D341Med (cell line): ENCODE results near the gene GPR146.
"Not testable (repeated sequence)": the region's sequence is repeated elsewhere in the genome, so short reads cannot be mapped to it uniquely, and the experiment has no call there.

ENCODE experiments used
- DNase-seq: peaks from one replicate; pipeline ENCODE4 v3.0.0; 2012; ENCODE audit warnings: low spot score

The GPR146 gene, protein sequence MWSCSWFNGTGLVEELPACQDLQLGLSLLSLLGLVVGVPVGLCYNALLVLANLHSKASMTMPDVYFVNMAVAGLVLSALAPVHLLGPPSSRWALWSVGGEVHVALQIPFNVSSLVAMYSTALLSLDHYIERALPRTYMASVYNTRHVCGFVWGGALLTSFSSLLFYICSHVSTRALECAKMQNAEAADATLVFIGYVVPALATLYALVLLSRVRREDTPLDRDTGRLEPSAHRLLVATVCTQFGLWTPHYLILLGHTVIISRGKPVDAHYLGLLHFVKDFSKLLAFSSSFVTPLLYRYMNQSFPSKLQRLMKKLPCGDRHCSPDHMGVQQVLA

DNA sequence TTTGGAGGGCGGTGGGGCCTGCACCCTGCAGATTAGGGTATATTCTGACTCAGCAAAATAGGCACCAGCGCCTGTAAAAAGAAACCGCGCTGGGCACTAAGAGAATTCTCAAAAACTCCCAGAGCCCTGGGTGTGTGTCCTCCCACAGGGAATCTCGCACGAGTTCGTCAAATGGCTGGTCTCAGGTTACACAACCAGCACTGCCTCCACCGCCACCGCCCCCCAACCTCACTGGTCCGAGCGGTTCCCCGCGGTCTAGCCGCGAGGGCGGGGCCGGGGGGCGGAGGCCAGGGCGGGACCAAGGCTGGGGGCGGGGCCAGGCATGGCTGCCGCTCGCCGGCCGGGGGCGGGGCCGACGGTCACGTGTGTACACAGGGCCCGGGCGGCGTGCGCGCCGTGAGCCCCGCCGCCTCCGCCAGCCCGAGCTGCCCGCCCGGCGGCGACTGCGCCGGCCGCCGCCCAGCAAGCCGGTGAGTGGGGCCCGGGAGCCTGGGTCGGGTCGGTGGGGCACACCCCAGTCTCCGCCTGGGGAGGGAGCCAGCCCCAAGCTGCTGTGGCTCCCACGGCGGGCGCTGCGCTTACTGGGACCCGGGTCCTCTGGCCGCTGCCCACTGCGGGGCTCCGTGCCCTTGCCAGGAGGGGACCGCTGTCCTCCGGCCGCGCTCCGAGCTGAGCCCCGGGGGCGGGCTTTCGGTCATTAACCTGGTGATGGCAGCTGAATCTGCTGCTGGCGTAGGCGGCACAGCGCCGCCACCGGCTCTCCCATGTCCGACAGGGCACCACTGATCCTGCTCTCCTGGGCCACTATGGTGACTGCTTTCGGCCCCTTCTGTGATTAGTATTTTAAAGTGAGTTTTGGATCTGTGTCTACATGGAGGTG, at the start of gene GPR146:
GPR146 (plus strand) TSS at position 358 of the 880 bp plus-strand sequence. CDS start 12,970 bp downstream, outside the sequence.
- DNase-seq, result peak; percentile 100

DNA sequence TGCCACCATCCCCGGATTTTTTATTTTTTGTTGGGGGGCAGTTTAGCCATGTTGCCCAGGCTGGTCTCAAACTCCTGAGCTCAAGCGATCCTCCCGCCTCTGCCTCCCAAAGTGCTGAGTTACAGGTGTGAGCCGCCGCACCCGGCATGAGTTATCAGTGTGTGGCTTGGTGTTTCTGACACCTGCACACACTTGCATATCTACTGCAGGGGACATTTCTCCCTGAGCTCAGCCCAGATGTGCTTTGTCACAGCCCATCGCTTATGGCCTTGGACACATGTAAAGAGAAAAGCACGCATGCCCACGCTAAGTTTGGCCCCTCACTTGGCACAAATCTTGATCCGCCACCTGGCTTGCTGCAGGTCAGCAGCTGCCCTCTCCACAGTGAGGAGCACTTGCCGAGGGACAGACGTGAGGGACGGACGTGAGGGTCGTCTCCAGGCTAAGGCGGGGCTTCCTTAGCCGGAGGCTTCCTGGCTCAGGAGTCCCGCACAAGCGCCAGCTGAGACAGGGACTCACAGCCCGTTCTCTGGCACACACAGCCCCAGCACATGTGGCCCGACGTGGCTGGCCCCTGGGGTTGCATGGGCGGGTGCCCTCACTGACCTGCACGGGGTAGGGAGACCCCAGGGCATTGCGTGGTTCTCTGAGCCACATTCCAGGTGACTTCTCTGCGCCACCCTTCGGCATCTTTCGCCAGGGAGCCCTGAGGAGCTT, 49.6 kb upstream of the GPR146 start:
- no peak for DNase-seq

DNA sequence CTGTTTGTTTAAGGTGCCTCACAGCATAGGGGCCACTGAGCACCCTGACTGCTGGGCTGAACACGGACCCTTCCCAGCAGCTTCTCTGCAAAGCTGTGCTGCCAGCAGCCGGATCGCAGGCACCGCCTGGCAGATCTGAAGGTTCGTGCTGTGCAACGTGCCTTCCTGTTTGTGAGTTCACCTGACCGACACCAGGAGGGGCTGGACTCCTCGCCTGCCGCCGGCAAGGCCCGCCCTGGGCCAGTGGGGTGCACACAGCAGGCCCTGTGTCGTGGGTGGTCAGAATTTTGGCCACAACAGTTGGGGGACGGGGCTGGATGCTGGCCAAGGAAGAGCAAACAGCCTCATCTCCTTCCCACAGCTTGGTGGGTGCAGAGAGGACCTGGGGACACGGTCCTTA, 48.8 kb upstream of the GPR146 start:
- DNase-seq, result no peak

DNA sequence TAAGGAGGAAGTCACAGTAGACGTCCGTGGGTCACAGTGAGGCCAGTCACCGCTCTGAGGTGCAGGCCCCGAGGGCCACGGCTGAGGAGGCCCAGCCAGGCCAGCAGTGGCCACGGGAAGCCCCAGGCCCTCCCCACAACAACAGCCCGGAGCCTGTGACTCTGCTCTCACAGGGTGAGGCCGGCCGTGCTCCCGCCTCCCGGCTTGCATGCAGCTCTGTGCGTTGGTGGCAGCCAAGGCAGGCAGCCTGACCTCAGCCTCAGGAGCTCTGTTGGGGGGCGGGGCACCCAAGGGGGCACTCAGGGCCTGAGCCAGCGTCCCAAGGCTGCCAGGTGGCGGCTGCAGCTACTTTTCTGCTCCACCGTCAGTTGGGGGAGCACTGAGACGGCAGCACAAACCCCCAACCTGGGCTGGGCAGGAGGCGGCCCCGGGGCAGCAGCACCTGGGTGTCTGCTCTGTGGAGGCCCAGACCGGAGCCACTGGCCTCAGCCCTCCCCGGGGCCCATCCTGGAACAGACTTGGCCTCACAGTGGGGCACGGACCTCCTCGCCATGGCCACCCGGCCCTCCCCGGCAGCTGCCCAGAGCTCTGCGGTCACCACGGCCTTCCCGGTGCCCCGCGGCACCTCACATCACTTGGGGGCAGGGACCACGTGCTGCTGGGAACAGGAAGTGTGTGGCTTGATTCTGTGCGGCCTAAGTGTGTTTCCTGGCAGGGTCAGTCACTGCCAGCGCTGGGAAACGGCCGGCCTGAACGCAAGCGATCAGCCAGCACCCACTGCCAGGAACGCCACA, 48.1 kb upstream of the GPR146 start:
- DNase-seq, result no peak

DNA sequence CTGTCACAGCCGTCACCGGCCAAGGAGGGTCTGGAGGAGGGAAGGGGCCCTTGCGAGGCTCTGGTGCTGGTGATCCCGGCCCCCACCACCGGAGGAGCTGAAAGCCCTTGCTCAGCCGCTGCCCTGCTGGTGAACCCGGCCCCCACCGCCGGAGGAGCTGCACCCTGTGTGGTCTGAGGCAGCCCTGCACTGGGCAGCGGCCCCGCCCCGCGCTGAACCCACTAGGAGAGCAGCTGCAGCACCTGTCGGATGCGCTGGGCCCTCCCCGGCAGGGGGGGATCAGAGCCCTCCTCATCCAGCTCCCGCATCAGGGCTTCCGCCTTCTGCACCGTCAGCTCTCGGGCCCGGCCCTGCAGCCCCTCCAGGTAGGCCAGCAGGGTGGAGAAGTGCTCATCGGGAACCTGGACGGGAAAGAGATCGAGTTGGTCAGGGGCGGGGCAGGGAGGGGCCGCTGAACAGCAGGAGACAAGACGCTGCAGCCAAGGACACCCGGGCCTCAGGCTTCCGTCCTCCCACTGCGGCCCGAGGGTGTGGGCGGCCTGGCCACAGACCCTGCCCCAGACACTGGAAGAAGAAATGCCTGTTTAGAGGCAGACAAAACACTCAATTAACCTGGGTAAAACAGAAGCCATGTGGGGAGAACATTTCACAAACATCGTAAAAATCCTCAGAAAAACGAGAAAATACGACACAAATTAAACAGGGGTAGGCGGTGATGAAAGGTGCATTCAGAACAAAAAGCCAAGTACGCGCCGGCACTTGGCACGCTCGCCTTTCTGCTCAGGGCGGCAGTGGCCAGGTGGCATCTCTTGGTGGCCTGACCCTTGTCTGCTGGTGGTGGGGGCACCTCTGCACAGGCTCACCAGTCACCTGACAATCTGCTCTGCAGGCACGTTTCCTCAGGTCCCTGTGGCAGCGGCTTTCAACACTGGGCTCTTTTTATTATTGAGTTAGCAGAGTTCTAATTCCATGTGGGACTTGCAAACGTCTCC, 46.6 kb upstream of the GPR146 start:
- no peak for DNase-seq

DNA sequence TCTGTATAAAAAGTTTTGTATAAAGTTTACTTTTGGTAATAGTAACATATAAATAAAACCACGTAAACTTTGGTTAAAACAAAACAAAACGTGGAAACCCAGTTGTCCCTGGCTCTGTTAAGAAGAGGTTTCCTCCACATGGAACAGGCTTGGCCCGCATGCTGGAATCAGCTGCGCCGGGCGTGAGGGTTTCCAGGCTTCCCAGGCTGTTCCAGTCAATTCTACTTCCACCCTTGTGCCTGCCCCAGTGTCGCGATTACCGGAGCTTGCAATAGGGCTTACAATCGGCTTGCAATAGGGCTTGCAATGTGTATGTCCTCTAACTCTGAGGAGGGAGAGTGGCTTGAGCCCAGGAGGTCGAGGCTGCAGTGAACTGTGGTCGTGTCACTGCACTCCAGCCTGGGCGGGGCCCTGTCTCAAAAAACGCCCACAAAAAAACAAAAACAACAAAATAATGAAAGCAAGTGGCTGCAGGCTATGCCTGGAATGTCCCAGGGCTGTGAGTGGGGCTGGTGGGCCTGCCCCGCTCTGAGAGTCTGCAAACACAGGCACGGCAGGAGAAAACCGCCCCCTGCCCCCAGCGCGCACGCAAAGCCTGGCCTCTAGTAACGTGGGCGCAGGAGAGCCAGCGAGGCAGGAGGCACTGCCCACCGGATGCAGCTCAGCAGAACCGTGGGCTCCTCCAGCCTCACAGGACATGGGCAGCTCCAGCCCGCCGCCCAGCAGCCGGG, 45.0 kb upstream of the GPR146 start:
- no peak for DNase-seq

DNA sequence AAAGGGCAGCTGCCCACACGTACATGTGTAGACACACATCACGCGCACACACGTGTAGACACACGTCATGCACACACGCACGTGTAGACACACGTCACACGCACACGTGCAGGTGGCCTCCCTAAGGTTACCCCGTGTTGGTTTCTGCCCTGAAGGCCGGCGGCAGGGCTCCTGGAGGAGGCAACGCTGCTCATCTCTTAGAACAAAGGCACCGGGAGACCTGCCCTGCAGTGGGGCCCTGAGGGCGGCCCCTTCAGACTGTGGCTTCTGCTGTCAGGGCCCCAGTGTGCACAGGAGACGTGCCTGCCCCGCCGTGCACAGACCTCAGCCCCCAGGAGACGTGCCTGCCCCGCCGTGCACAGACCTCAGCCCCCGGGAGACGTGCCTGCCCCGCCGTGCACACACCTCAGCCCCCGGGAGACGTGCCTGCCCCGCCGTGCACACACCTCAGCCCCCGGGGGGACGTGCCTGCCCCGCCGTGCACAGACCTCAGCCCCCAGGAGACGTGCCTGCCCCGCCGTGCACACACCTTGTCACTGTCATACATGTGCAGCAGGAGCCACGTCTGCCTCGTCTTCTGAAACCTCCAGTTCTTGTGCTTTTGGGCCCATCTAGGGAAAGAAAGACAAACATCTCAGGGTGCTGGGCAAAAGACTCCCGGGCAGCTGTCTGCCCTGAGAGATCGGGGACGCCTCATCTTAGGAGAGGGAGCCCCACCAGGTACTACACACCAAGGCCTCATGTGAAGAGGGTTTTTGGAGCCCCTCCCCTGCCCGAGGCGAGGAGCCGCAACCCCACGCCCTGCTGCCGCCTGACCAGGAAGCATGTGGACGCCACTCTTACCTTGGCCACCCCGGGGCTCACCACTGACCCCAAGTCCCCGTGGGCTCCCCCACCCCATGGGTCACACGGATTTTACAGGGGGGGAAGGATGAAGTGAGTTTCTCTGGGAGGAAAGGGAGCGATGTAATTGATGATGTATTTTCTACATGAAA, 44.1 kb upstream of the GPR146 start:
- no peak for DNase-seq

DNA sequence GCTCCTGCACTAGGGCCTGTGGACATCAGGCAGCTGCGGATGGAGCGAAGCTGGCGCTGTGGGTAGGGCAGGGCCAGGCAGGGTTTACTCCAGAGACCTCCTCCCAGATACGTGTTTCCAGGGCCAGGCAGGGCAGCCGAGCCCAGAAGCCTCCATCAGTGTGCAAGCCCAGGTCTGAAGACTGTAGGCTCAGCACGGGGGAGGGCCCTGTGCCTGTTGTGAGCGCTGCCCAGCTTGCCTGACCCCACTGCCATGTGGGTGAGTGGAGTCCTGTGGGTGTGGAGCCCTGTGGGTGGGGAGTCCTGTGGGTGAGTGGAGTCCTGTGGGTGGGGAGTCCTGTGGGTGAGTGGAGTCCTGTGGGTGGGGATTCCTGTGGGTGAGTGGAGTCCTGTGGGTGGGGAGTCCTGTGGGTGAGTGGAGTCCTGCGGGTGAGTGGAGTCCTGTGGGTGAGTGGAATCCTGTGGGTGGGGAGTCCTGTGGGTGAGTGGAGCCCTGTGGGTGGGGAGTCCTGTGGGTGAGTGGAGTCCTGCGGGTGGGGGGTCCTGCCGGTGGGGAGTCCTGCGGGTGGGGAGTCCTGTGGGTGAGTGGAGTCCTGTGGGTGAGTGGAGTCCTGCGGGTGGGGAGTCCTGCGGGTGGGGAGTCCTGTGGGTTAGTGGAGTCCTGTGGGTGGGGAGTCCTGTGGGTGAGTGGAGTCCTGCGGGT, 43.1 kb upstream of the GPR146 start:
- not testable (repeated sequence) for DNase-seq

DNA sequence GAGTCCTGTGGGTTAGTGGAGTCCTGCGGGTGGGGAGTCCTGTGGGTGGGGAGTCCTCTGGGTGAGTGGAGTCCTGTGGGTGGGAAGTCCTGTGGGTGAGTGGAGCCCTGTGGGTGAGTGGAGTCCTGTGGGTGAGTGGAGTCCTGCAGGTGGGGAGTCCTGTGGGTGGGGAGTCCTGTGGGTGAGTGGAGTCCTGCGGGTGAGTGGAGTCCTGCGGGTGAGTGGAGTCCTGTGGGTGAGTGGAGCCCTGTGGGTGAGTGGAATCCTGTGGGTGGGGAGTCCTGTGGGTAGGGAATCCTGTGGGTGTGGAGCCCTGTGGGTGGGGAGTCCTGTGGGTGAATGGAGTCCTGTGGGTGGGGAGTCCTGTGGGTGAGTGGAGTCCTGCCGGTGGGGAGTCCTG, 42.3 kb upstream of the GPR146 start:
- DNase-seq, result not testable (repeated sequence)

DNA sequence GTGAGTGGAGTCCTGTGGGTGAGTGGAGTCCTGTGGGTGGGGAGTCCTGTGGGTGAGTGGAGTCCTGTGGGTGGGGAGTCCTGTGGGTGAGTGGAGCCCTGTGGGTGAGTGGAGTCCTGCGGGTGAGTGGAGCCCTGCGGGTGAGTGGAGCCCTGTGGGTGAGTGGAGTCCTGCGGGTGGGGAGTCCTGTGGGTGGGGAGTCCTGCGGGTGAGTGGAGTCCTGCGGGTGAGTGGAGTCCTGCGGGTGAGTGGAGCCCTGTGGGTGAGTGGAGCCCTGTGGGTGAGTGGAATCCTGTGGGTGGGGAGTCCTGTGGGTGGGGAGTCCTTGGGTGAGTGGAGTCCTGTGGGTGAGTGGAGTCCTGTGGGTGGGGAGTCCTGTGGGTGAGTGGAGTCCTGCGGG, 41.9 kb upstream of the GPR146 start:
- not testable (repeated sequence) for DNase-seq

DNA sequence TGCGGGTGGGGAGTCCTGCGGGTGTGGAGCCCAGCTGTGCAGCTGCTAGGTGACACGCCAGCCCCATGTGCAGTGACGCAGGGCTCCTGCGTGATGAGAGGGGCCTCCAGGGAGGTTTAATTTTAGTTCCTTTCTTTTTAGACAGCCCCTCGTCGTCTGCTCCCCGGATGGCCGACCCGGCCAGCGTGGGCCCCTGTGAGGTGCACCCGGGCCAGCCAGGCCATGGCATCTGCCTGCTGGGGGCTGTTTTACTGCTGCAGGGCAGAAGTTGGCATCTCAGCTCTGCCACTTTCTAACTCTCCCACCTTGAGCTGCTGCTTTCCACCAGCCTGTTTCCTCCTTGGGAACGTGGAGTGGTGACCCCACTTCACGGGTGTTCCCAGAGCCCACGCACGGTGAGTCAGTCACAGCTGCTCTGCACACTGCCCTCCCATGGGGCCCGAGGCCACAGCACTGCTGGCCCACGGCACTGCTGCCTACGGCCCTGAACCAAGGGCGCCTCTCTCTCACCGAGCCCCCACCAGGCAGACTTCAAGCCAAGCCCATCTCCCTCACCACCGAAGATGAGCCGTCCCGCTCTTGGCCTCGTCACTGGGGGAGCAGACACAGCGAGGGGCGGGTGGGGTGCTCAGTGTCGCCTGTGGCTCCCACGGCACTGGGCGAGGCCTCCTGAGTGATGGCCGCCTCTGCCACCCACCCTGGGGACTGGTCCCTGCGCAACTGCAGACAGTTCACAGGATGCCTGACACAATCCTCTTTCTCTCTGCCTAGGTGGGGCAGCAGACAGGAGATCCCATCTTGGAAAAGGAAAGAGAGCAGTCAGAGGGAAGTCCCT, 40.1 kb upstream of the GPR146 start:
- no peak for DNase-seq

DNA sequence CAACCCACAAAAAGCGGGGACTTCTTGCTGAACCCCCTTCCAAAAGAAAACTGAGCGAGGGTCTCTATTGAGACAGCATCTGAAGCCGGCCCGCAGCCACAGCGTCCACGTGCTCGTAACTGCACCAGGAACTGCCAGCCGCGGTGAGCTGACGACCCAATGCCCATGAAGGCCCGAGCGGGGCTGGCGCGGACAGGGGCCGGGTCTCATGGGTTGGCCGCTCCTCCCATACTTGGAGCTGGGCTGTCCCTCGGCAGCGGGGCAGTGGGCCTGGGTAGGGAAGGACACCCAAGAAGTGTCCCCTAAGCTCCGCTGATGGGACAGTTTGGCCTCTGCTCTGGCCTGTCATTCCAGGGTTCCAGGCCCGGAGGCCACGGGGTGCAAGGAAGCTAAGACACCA, 39.0 kb upstream of the GPR146 start:
- no peak for DNase-seq

DNA sequence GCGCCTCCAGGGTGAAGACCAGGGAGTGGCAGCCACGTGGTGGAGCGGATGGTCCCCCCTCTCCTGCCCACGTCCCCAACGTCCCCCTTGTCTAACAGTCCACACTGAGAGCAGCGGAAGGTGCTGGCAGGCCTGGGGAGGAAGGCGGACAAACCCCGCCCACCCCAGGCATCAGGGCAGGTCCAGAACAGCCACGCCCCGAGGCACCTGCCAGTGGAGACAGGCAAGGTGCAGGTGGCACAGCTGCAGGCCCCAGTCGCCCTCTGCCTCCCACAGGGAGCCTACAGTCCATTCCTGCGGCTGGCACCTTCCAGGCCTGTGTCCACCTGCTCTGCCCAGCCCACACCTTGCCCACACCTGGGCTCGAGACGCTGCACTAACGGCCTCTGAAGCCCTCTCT, 36.4 kb upstream of the GPR146 start:
- DNase-seq, result no peak

DNA sequence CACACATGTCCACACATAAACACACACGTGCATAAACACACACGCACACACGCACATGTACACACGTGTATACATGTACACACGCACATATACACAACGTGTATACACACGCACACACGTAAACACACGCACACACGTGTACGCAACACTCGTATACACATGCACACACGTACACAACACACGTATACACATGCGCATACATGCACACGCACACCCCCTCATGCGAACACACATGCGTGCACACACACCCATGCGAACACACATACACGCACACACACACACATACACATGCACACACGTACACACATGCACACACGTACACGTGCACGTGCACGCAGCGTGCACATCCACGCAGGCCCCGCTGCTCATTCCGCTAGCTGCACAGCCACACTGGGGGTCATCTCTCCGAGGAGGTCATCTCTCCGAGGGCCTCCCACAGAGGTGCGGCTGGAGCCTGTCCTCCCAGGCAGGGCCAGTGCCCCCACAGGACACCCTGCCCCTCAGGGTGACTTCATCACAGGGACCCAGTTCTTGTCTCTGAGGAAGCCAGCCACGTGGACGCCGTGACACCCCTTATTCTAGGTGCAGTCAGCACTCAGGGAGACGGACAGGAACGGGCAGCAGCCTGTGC, 35.5 kb upstream of the GPR146 start:
- DNase-seq, result no peak

DNA sequence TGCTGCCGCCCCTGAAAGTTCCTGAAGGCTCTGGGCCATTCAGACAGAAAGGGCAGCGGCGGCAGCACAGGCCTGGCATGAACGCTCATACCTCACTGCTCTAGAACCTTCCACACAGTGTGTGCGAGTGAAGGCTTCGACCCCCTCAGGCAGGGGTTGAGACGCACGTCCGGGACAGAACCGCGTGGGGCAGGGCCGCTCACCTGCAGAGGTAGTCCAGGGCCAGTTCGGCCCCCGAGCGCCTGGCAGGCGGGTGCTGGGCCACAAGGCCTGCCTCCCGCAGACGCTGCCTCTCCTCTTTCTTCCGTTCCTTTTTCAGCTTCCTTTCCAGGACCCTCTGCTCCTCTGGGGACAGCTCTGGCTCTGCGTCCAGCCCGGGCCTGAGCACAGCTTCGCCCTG, 34.6 kb upstream of the GPR146 start:
- no peak for DNase-seq

DNA sequence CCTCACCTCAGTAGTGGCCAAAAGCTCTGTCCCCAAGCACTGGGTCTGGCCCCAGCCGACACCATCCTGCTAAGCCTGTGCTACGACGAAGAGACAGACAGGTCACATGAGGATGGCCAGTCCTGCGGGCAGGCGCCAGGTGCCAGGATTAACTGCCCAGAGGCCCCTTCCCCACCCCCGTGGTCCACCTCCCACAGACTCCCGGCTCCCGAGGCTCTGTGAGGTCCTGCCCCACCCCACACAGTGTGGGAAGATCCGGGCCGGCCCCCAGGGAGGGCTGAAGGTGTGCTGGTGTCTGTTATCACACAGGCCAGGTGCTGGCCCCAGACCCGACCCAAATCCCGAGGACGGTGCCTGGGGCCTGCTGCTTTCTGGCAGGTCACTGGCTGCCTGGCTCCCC, 34.1 kb upstream of the GPR146 start:
- DNase-seq, result no peak
